Progenitor cell of endocrine pancreas (in vitro differentiated cells): ENCODE data around the gene MBNL2. TPM values are rescaled to one million over a fixed set of nuclear protein-coding genes. Genes with fewer than 3 reads are reported as not detected.
"Not testable (repeated sequence)": the region's sequence is repeated elsewhere in the genome, so short reads cannot be mapped to it uniquely, and the experiment has no call there.

ENCODE experiments used
- DNase-seq: peaks from one replicate; pipeline ENCODE4 v3.0.0; 2021; ENCODE audit warnings: low spot score; ENCODE audit not compliant: unreplicated experiment
- H3K27ac Mint-ChIP-seq: 2 replicates; pipeline ENCODE4 v1.8.0; 2021; ENCODE audit warnings: mild to moderate bottlenecking, moderate library complexity, mixed read lengths
- H3K27me3 Mint-ChIP-seq: 2 replicates; pipeline ENCODE4 v1.8.0; 2021; ENCODE audit warnings: mixed read lengths
- H3K36me3 Mint-ChIP-seq: 2 replicates; pipeline ENCODE4 v1.8.0; 2022; ENCODE audit warnings: mixed read lengths; ENCODE audit not compliant: insufficient read depth
- H3K4me1 Mint-ChIP-seq: 2 replicates; pipeline ENCODE4 v1.8.0; 2021; ENCODE audit warnings: low read depth, mixed read lengths
- H3K4me3 Mint-ChIP-seq: 2 replicates; pipeline ENCODE4 v1.8.0; 2021; ENCODE audit warnings: low read depth, mild to moderate bottlenecking, moderate library complexity, mixed read lengths
- H3K9me3 Mint-ChIP-seq: 2 replicates; pipeline ENCODE4 v1.8.0; 2021; ENCODE audit warnings: low read depth, mixed read lengths
- total RNA-seq: library from RNA; stranded (reverse); gene quantifications from 2 replicates; pipeline ENCODE4 v1.2.1, GENCODE V29; 2021
- TF ChIP-seq, protein P1 (sequence below): fragments of 200-600 bp; sonication (generic); IDR thresholded peaks from one replicate; pipeline ENCODE4 v1.5.0; 2021; ENCODE audit warnings: antibody characterized with exemption, mild to moderate bottlenecking; ENCODE audit not compliant: unreplicated experiment

MBNL2 gene
- total RNA-seq, 1 donor from 2014 or later, result 51.3 TPM

DNA sequence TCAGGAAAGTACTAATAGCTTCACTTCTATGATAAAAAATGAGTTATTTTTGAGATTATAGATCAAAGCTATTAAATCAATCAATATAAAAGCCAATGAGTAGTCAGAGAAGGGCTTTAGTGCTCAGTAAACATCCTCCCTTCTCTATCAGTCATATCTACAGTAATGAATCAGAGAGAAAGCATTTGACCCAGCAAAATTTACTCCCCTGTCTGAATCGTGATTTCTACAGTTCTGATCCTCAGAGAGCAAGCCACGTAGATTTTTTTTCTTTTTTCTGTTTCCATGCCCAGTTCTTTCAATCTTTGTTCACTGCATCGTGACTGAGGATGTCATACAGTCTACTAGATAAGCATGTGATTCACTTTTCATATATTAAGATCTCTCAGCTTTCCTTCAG is 16.2 kb upstream of the MBNL2 start:
- Mint-ChIP-seq H3K27me3 (peaks cover 12% of the 10 kb centered on the region), H3K9me3 (peaks cover 21% of the 10 kb centered on the region), H3K4me1 (peaks cover 5% of the 10 kb centered on the region), H3K36me3 (peaks cover 3% of the 10 kb centered on the region), H3K4me3 (no peak overlapping the region), H3K27ac (no peak overlapping the region)
- TF ChIP-seq, protein P1, sequence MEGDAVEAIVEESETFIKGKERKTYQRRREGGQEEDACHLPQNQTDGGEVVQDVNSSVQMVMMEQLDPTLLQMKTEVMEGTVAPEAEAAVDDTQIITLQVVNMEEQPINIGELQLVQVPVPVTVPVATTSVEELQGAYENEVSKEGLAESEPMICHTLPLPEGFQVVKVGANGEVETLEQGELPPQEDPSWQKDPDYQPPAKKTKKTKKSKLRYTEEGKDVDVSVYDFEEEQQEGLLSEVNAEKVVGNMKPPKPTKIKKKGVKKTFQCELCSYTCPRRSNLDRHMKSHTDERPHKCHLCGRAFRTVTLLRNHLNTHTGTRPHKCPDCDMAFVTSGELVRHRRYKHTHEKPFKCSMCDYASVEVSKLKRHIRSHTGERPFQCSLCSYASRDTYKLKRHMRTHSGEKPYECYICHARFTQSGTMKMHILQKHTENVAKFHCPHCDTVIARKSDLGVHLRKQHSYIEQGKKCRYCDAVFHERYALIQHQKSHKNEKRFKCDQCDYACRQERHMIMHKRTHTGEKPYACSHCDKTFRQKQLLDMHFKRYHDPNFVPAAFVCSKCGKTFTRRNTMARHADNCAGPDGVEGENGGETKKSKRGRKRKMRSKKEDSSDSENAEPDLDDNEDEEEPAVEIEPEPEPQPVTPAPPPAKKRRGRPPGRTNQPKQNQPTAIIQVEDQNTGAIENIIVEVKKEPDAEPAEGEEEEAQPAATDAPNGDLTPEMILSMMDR, result no peak
- no peak for DNase-seq

DNA sequence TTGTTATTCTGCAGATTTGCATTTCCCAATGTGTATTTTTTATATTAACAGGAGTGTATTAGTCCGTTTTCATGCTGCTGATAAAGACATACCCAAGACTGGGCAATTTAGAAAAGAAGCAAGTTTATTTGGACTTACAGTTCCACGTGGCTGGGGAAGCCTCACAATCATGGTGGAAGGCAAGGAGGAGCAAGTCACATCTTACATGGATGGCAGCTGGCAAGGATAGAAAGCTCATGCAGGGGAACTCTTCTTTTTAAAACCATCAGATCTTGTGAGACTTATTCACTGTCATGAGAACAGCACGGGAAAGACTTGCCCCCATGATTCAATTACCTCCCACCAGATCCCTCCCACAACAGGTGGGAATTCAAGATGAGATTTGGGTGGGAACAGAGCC is 14.9 kb upstream of the MBNL2 start:
- not testable (repeated sequence) for DNase-seq, H3K4me1 Mint-ChIP-seq, H3K36me3 Mint-ChIP-seq, H3K27ac Mint-ChIP-seq, H3K4me3 Mint-ChIP-seq
- Mint-ChIP-seq H3K9me3 (peaks cover 21% of the 10 kb centered on the region), H3K27me3 (peaks cover 12% of the 10 kb centered on the region)

DNA sequence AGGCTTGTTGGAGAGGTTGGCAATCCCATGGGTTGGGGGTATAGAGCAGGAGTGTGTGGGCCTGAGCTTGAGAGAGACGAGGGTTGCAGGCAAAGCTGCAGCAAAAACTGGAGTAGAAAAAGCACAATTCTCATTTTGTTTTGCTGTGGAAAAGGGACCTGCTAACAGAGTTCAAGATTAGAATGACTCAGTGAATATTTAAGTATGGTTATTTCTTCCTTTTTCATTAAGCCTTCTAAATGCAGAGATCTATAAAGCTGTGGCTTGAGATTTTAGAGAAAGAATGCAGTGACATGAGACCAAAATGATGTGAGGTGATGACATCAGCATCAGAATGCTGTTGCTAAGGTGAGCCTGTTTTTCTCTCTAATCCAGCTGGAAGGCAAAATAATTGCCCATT is 10.8 kb upstream of the MBNL2 start:
- Mint-ChIP-seq H3K27ac (peak overlapping the region; percentile 7), H3K27me3 (peaks cover 7% of the 10 kb centered on the region), H3K4me3 (no peak overlapping the region), H3K4me1 (peaks cover 4% of the 10 kb centered on the region), H3K36me3 (peaks cover 3% of the 10 kb centered on the region), H3K9me3 (peaks cover 12% of the 10 kb centered on the region)
- DNase-seq, result no peak
- TF ChIP-seq, protein P1, result no peak

DNA sequence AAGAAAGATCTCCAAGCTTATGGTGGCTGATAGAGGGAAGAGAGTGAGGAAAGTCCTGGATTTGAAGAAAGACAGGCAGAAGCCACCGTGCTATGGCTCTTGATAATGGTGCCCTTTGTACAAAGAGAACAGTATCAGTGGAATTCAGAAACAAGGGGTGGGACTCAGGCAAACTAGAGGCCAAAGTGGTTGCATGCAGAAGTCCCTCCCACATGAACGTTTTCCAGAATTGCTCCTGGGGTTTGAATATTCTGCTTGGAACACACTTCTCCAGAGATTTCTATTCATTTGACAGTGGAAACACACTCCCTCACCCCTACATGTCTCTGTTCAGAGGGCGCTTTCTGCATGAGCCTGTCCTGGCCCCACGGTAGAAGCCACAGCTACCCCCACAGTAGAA is 10.1 kb upstream of the MBNL2 start:
- DNase-seq, result no peak
- TF ChIP-seq, protein P1, result no peak

DNA sequence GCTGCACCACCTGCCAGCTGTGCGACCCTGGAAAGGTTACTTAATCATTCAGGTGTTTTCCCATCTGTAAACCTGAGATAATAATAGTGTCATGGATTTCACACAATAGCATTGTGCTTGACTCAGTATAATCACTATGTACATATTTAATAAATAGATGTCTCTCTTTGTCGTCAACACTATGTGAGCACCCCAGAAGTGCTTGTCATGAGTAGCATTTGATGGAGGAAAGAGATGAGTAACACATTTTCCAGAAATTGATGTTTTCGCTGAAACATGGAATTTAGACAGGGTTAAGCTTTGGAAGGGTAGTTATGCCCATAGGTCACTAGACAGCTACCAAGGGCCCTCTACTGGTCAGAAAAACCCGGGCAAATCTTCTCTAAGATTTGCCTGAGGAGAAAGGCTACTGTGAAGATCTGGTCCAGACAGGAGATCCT is 9.5 kb upstream of the MBNL2 start:
- Mint-ChIP-seq H3K4me3 (no peak overlapping the region), H3K27ac (no peak overlapping the region), H3K4me1 (peaks cover 4% of the 10 kb centered on the region), H3K27me3 (peaks cover 11% of the 10 kb centered on the region), H3K36me3 (peaks cover 1% of the 10 kb centered on the region), H3K9me3 (peaks cover 4% of the 10 kb centered on the region)
- TF ChIP-seq, protein P1, result peak; percentile 45
- DNase-seq, result no peak

More for the DNA sequence above, 10.1 kb upstream of the MBNL2 start:
- Mint-ChIP-seq H3K4me1 (peaks cover 4% of the 10 kb centered on the region), H3K27ac (no peak overlapping the region), H3K4me3 (no peak overlapping the region), H3K9me3 (peaks cover 10% of the 10 kb centered on the region), H3K27me3 (peaks cover 7% of the 10 kb centered on the region), H3K36me3 (peaks cover 3% of the 10 kb centered on the region)

DNA sequence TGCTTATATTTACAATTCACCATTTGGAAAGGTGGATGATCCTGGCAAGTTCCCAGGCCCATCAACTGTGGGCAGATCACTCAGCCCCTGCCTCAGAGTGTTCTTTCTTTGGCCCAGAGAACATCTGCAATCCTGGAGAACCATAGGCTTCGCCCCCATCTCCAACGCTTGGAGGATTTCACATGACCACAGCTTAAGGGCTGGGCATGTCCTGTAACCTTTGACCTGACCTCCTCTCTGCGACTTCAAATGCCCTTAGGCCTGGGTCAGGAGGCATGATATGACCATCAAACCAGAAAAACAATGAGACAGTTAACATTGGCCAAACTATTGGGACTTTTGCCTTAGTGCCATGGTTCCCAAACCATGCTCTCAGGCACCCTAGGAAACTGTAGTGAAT is 7.2 kb upstream of the MBNL2 start:
- no peaks in the 10 kb centered on the region for H3K9me3 Mint-ChIP-seq
- TF ChIP-seq, protein P1, result no peak
- H3K4me3 Mint-ChIP-seq, result no peak overlapping the region
- no peaks in the 10 kb centered on the region for H3K36me3 Mint-ChIP-seq
- peaks cover 13% of the 10 kb centered on the region for H3K27me3 Mint-ChIP-seq
- H3K4me1 Mint-ChIP-seq, result peaks cover 4% of the 10 kb centered on the region
- DNase-seq, result no peak
- H3K27ac Mint-ChIP-seq, result no peak overlapping the region
